Fibroblast of skin of right biceps (primary cell): ENCODE results near the gene NLGN3.

ENCODE experiments used
- DNase-seq: peaks from one replicate; pipeline ENCODE4 v3.0.0-alpha.2; 2013

NLGN3 gene

GRCh38 chrX:71118985-71119535, 25.6 kb upstream of the NLGN3 start:
- DNase-seq, result no peak

GRCh38 chrX:71128166-71128833, 16.3 kb upstream of the NLGN3 start:
- DNase-seq, result no peak

- DNase-seq, result peak; percentile 41
Observed at GRCh38 chrX:71128915-71129765, 15.5 kb upstream of the NLGN3 start.

DNA sequence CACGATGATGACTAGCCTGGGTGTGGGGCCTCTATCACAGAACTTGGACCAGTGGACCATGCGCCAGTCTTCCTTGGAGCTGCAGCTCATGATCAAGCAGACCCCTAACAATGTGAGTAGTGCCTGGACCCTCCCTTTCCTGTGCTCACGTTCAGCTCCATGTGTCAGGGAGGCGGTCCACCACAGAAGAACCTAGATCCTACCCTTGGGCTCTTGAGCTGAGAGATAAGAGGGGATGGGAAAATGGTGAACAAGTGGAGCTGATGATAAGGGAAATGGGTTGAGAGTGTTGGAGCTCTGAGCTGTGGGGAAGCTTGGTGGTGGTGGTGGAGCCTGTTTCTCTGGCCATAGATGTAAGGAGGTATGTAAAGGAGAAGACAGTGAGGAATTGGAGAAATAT, 13.1 kb upstream of the NLGN3 start:
- DNase-seq, result no peak

- no peak for DNase-seq
Observed at GRCh38 chrX:71140440-71140839, 4.2 kb upstream of the NLGN3 start.

DNA sequence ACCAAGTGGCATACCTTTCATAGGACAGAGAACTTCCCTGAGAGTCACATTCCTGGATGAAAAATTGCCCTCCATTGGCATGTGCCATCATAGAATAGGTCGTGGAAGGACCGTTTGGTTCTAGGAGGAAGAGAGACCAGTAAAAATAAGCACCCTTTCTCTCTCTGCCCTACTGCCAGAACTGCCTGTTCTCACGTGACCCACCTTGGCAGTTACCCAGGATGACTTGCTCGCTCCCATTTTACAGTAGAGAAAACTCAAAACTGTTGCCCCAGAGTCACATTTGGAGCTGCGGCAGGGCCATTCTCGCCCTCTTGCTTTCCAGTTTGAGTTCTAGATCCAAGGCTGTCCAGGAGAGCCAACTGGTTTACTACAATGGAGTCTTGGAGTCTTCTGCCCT, 1.1 kb upstream of the NLGN3 start:
- no peak for DNase-seq

GRCh38 chrX:71147496-71148277, 3.0 kb downstream of the NLGN3 start:
- DNase-seq, result no peak

DNA sequence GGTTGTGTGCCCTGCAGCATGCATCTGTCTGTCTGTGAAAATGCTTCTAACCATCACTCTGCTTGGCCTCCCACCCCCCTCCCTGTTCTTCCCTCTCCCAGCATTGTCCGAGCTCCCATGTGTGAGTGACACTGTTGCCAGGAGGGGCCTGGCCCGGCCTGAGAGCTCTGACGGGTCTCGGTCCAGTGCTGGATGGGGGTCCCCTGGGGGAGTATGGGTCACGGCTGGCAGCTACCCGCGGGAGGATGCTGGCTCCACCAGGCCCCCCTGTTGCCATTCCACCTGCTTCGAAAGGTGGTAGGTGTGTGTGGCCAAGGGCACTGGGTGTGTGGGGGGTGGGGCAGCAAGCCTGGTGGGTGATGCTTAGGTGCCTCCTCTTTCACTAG, 3.6 kb downstream of the NLGN3 start:
- DNase-seq, result no peak

GRCh38 chrX:71151366-71151765, 6.7 kb downstream of the NLGN3 start:
- no peak for DNase-seq

DNA sequence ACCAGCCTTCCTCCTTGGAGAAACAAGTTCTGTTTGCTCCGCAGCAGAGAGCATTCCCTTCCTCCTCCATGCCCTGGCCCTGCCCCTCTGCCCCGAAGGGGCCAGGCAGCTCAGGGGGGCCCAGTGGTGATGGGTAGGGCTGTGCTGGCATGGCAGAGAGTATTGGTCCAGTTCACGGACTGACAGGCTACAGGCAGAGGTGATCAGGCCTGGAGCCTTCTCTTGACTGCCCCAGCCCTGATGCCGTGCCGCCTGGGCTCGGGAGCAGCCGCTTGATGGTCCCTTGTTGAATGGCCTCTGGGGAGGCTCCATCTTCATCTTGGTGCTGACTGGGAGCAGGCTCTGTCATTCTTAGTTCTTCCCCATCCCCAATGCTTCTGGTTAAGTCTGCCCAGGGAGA, 9.6 kb downstream of the NLGN3 start:
- DNase-seq, result no peak

- DNase-seq, result no peak
Observed at GRCh38 chrX:71154641-71155040, 10.0 kb downstream of the NLGN3 start.

DNA sequence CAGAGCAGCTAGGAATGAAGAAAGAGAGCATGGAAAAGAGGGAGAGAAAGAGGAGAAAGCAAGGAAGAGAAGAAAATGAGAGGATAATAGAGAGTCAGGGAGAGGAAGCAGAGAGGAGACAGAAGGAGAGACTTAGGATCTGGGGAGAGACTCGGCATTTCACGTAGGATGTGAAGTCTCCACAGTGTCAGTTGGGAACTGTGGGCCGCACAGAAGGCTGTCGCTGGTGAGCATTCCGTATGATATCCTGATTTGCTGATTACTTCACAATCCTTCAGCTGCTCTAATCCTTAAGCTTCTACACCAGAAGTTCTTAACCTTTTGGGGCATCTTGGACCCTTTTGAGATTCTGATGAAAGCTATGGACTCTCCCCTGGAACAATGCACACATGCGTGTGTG, 14.0 kb downstream of the NLGN3 start:
- DNase-seq, result no peak

DNA sequence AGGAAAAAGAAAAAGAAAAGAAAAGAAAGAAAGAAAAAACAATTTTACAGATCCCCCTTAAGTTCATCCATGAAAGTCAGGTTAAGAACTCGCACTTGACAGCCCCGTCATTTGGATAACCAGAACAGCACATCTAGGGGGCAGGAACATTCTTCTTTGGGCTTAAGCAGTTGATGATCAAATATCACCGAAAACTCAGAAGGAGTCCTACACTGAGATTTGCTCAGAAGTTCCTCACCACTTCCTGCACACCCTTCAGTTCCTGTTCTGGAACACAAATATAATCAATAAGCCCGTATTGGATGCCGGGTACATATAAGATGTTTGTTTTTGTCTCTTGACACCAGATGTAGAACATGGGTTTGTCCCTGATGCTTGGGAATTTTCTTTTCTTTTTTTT, 14.7 kb downstream of the NLGN3 start:
- no peak for DNase-seq

- no peak for DNase-seq
Observed at GRCh38 chrX:71160475-71160874, 15.8 kb downstream of the NLGN3 start.

- DNase-seq, result no peak
Observed at GRCh38 chrX:71162981-71163380, 18.3 kb downstream of the NLGN3 start.

- no peak for DNase-seq
Observed at GRCh38 chrX:71164071-71164470, 19.4 kb downstream of the NLGN3 start.

- DNase-seq, result no peak
Observed at GRCh38 chrX:71166461-71166860, 21.8 kb downstream of the NLGN3 start.

- DNase-seq, result no peak
Observed at GRCh38 chrX:71167031-71167781, 22.6 kb downstream of the NLGN3 start.

GRCh38 chrX:71168134-71168533, 23.5 kb downstream of the NLGN3 start:
- no peak for DNase-seq

- no peak for DNase-seq
Observed at GRCh38 chrX:71169586-71169985, 24.9 kb downstream of the NLGN3 start.

DNA sequence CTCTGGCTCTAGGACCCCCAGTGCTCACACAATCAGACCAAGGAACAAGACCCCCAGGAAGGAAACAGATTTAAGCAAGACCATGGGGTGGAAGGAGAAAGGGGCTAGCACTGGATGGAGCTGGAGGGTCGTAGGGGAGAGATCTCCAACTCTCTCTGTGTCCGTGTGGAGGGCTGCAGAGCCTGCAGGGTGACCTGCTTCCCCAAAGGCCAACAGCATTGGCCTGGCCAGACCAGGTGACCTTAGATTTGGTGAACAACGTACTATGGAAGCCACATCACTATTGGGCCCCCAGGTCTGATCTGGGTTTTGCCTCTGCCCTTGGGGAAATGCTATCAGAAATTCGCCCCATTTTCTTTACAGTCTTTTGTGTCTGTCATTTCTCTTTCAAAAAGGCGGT, 26.0 kb downstream of the NLGN3 start:
- no peak for DNase-seq

DNA sequence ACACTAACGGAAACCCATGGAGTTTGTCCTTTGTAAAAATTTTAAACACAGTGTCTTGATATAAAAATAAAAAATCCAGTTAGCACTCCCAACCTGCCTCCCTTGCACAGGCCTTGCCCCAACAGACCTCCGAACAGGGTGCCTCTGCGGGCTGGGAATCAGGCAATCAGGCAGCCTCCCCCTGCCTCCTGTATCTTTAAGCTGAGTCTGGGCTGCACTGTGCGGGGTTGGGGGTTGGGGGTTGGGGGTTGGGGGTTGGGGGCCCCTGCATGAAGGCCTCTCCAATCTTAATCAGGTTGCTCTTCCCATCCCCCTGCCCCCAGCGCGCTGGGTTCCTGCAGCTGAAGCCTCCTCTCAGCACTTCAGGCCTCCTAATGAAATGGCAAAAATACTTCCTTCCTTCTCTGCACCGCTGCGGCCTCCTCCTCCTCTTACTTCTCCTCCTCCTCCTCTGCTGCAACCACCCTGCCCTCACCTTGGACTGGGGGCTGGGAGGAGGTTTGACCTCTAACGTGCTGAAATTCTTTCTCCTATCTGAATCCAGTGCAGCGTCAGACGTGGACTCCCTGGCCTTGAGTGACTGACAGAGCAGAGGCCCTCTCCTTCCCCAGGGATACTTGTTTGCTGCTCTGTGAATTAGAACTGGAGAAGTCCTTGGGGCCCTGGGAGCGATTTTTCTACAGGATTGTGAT, 26.6 kb downstream of the NLGN3 start:
- no peak for DNase-seq
